HEK293 (cell line): ENCODE measurements around the gene PITPNC1.

ENCODE experiments used
- ZNF394 ChIP-seq: fragments of 450-650 bp; formaldehyde crosslinking; IDR thresholded peaks from 2 replicates; pipeline ENCODE4 v1.5.1; 2016; ENCODE audit warnings: missing biosample characterization, missing genetic modification characterization, mild to moderate bottlenecking, moderate library complexity, borderline replicate concordance
- ZNF416 ChIP-seq: fragments of 450-650 bp; formaldehyde crosslinking; IDR thresholded peaks from 2 replicates; pipeline ENCODE4 v1.5.1; 2016; ENCODE audit warnings: missing biosample characterization, missing genetic modification characterization
- TF ChIP-seq, protein P1 (sequence below): fragments of 450-650 bp; formaldehyde crosslinking; IDR thresholded peaks from 2 replicates; pipeline ENCODE4 v1.5.1; 2016; ENCODE audit warnings: missing biosample characterization, missing genetic modification characterization

DNA sequence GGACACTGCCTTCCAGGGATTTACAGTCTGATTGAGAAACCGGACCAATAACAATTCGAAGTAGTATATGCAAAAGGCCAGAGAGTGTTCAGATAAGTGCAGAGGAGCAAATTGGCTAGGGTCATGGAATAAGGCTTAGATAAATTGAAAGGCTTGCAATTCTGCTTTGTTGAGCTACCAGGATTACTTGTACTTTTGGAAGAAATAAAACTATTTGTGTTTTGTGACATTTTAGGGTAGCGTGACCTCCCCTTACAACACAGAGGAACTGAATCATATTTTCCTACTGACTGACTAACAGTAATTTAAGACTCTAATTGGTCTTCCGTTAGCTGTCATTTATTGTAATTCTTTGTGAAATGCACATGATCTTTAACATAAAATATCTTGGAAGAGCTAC is 104.7 kb downstream of the PITPNC1 start:
- TF ChIP-seq, protein P1, sequence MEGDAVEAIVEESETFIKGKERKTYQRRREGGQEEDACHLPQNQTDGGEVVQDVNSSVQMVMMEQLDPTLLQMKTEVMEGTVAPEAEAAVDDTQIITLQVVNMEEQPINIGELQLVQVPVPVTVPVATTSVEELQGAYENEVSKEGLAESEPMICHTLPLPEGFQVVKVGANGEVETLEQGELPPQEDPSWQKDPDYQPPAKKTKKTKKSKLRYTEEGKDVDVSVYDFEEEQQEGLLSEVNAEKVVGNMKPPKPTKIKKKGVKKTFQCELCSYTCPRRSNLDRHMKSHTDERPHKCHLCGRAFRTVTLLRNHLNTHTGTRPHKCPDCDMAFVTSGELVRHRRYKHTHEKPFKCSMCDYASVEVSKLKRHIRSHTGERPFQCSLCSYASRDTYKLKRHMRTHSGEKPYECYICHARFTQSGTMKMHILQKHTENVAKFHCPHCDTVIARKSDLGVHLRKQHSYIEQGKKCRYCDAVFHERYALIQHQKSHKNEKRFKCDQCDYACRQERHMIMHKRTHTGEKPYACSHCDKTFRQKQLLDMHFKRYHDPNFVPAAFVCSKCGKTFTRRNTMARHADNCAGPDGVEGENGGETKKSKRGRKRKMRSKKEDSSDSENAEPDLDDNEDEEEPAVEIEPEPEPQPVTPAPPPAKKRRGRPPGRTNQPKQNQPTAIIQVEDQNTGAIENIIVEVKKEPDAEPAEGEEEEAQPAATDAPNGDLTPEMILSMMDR (tag by site-specific recombination): no peak
- no peak for TF ChIP-seq ZNF416 (tag by site-specific recombination)
- TF ChIP-seq ZNF394 (tag by site-specific recombination): no peak
